Esophagus muscularis mucosa (tissue), 3 donors: ENCODE data around the gene ZNF408.

Experiments used
- CTCF ChIP-seq, 3 experiments: fragments of 200-600 bp in 2 of 3; fragments of 450-650 bp in 1 of 3; sonication (generic) in 2 of 3; IDR thresholded peaks; one replicate each; pipeline ENCODE4 v1.5.1; 2017 to 2019; ENCODE audit warnings: antibody characterized with exemption in 3 of 3, mild to moderate bottlenecking in 2 of 3, moderate library complexity in 1 of 3
- POLR2A ChIP-seq: fragments of 450-650 bp; IDR thresholded peaks from one replicate; pipeline ENCODE4 v1.6.1; 2017; ENCODE audit warnings: antibody characterized with exemption, moderate library complexity, mild to moderate bottlenecking, low read depth

- no peak for TF ChIP-seq CTCF (IDR thresholded peaks at IDR 0.05)
- TF ChIP-seq POLR2A = no peak
These were observed 22.1 kb upstream of the ZNF408 start for GRCh38 chr11:46678741-46679130.
